ENCODE data around the gene TEF.

TEF gene

DNA sequence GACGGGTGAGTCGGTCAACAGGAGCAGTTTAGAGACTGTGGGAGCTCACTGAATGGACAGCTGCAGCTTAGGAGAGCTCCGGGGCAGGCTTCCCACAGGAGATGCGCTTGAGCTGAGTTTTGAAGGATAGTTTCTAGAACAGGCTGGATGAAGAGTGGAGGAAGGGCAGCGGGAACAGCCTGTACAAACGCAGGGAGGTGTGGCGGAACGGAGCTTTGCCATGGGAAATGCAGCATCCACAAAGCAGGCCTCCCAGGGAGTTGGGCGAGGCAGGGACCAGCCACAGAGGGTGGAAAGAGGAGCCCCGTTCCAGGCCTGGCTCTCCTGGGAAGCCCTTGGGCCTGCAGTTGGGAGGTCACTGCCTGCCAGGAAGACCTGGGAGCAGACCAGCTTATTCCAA is 26.8 kb upstream of the TEF start:
- no peak for DNase-seq

GRCh38 chr22:41355895-41356294 is 25.8 kb upstream of the TEF start:
- DNase-seq: no peak

DNA sequence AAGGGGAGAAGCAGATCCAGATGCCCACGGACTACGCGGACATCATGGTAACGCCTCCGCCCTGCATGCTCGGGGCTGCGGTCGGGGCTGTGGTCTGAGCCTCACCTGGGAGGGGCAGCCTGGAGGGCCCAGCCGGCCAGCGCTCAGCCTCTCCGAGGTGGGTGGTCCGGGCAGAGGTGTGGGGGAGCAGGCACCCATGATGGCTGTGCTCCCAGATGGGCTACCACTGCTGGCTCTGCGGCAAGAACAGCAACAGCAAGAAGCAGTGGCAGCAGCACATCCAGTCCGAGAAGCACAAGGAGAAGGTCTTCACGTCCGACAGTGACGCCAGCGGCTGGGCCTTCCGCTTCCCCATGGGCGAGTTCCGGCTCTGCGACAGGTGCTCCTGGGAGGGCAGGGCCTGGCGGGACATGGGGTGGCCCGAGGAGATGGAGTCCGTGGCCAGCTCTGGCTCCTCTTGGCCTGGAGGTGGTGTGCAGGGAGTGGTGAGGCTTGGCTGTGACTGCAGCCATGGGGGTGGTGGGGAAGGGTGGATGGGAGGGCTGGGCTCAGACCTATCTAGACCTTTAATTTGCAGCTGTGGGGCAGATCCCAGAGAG is 25.2 kb upstream of the TEF start:
- no peak for DNase-seq

DNA sequence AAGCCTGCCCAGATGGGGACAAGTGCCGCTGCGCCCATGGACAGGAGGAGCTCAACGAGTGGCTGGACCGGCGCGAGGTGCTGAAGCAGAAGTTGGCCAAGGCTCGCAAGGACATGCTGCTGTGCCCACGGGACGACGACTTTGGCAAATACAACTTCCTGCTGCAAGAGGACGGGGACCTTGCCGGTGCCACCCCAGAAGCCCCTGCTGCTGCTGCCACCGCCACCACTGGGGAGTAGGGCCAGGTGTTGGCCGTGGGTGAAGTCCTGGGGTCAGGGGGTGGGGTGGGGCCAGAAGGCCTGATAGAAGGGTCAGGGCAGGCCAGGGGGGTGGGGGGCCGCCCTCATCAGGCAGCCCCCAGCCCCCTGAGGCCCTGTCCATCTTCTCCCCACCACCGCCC is 24.6 kb upstream of the TEF start:
- DNase-seq: no peak

GRCh38 chr22:41358927-41359326 is 22.8 kb upstream of the TEF start:
- no peak for DNase-seq

DNA sequence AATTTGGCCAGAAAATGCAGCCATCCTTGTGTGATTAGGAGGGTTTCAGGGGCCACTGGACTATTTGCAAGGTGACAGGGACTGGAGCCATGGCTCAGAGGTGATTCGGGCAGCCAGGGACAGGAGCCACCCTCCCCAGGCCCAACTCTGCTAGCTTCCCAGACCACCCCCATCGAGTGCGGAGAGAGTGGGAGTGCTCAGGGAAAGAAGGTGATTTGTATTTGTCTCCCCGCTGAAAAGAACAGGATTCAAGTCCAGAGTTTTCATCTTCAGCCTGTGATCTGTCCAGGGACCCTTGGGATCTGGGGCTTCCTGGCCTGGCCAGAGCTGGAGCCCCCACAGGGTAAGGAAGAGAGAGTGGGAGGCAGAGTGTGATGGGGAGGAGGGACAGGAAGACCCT is 22.4 kb upstream of the TEF start:
- DNase-seq: no peak

DNA sequence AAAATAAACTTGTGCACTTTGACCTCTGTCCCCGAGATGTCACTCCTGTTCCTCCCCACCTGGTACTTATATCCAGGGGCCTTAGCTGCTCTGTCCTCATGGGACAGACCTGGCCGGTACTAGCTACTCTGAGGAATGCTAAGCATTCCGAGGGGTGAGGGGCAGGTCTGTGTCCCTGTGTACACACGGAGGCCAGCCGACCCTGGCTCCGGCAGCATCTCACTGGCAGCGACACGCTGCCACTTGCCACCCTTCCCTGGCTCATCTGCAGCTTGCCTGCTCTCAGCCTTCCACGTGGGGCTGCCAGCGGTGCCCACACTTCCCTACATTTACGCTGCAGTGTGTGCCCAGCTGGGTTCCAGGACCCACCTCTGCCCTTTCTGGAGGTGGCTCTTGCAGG is 21.6 kb upstream of the TEF start:
- DNase-seq: no peak

GRCh38 chr22:41361716-41362310 is 19.9 kb upstream of the TEF start:
- DNase-seq: no peak

GRCh38 chr22:41362615-41363014 is 19.1 kb upstream of the TEF start:
- DNase-seq: no peak

GRCh38 chr22:41364233-41364632 is 17.5 kb upstream of the TEF start:
- no peak for DNase-seq

GRCh38 chr22:41364955-41365354 is 16.8 kb upstream of the TEF start:
- DNase-seq: no peak

- no peak for DNase-seq
These were observed 16.3 kb upstream of the TEF start for GRCh38 chr22:41365425-41365824.

DNA sequence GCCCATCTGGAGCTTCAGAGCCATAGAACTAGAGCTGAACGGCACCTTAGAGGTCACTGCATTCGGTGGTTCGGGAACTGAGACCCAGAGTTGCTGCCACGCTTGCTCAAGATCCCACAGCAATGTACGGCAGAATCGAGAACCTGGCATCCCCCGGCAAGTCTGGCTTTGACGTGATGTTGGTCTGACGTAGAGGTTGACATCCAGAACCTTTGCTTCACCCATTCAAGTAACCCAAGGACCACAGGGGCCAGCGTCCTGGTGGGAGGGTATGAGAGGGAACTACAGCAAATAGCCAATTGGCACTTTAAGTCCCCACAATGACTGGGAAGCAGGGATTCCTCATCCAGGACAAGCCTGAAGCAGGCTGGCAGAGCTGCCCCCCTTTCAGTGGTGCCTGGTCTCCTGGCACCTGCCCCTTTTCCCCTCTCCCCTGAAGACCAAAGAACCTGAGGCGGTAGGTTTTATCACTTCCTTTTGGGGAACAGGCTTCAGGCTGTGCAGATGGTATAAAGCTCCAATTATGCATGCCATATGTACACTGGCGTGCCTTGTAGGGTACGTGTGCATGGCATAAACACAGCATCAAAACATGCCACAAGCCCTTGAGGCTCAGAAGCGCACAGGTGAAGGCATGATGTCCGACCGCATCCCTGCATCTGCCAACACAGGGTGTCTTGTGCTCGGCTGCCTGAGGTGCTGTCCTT is 15.3 kb upstream of the TEF start:
- no peak for DNase-seq

- peak; percentile 87 for DNase-seq
These were observed 14.6 kb upstream of the TEF start for GRCh38 chr22:41367039-41367679.

DNA sequence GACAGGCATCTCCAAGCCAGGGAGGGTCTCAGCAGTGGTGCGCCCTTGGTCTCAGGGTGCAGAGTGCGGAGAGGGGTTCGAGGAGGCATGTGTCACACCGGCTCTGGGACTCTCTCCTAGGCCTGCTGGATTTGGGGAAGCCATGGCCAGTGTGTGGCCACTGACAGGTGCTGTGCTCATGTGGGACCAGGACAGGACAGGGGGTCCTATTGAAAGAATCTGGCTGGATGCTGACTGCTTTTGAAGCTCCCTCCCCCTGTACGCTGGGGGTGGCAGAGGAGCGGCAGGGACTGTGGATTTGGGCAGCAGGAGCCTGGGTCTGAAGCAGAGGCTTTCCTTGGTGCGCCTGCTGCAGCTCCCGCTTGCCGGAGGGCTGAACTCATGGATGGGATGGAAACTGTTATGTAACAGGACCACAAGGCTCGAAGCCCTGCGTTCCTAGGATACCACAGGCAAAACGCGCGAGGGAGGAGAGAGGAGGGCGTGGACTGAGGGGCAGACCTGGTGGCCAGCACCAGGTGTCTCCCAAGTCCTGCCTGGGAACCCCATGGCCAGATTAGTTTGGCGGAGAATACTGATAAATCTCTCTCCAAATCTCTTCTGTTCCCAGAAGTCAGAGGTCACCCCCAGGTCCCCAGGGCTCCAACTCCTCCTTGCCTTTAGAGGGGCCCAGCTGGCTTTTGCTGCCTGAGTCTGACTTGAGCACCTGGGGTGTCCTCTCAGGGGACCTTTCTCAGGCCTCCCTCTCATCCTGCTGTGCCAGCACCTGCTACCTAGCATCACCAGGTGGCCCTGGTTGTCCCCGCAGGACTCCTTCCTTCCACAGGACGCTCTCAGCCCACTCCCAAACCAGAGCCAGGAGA is 13.8 kb upstream of the TEF start:
- DNase-seq: no peak

DNA sequence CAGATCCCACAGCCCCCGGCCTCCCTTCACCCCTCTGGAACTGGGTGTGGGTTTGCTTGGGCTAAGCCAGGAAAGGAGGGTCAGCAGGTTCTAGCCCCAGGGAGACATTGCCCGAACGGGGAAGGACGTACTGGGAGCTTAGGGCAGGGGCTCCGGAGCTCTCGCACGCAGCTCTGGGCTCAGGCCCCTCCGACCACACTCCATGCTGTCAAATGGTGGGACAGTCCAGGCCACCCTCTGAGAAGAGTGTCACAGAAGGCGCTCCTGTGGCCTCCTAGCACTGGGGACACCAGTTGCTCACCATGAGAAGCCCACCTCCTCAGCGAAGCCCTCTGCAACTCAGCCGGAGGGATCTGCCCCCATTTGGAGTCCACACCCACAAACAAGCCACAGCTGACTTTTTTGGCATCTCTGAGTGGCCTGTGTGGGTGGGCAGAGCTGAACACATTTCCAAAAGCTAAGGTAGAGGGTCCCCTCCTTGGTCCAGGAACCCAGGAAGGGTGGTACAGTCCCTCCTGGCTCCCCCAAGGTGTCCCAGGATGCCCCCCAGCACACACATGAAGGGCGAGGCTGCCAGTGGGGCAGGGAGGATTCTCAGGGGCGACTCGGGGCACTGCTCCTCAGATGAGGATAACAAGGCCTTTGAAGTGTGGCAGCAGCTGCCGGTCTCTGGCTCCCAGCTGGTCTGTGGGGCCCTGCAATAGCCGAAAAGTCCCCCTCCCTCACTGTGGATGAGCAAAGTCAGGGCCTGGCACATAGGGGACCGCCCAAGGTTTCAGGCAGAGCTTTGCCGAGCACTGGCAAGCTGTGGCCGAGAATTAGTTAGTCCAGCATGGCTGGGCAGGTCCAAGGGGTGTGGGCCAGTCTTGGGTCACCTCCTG is 13.0 kb upstream of the TEF start:
- DNase-seq: no peak

- no peak for DNase-seq
These were observed 12.4 kb upstream of the TEF start for GRCh38 chr22:41369424-41369745.

DNA sequence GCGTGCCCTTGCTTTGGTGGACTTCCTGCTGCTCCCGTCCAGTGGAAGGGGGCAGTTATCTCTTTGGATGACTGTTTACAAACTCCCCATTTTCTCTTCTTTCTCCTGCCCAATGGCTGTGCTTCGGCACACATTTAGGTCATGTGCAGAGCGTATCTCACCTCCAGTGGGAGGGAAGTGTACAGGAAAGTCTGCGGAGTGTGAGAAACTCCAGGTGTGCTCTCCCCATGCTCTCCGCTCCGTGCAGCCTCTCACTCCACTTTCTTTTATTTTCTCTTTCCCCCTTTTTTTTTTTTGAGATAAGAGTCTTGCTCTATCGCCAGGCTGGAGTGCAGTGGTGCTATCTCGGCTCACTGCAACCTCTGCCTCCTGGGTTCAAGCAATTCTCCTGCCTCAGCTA is 11.9 kb upstream of the TEF start:
- no peak for DNase-seq

DNA sequence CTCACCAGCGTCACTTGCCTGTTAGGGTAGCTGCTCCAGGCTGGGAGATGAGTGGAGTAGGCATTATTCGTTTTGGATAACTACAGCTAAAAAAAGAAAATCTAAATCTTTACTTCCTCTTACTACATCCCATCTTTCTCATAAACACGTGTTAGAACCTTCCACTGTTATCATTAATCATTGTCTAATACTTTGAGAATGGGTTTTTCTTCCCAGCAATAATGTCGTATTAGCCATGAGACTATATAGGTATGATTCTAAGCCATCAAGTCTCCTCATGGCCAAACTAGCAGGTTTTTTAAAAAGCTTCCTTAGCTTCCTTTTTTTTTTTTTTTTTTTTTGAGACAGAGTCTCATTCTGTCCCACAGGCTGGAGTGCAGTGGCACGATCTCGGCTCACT is 3.9 kb upstream of the TEF start:
- DNase-seq: no peak

DNA sequence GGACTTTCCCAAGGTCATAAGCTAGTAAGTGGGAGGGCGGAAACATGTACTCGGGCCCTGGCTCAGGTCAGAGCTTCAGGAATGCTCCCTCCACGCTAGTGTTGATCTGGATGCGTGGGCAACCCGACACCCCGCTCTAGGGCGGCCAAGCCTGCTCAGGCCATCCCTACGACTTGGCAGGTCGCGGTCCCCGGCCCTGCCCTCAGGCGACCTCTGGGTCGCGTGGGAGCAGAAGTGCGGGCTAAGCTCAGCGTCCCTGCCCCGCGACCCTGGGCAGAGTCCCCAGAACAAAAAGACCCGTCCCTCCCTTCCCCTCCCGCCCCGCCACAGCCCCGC is 781 bp upstream of the TEF start:
- no peak for DNase-seq

- no peak for DNase-seq
These were observed 396 bp downstream of the TEF start for GRCh38 chr22:41382098-41382578.

DNA sequence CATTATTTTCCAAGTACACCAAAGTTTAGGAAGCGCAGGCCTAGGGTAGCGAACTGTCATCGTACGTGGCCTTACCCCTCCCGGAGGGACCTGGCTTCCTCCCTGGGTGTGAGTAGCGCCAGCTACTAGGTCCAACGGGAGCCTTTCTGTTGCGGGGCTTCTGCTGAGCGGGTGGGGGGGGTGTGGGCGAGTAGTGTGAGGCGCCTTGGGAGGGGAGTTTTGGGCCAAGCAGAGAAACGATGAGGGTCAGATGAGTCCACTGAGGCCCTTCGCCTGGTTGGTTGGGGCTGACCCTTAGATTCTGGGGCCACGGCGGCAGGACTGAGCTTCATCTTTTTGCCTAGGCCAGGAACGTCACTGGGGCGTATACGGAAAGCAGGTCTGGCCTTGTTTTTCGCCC is 868 bp downstream of the TEF start:
- no peak for DNase-seq

All from NCI-H446 treated with DMSO at 0.1 percent for 48 hours (cell line).